ENCODE data around the gene FAM234B.

DNA sequence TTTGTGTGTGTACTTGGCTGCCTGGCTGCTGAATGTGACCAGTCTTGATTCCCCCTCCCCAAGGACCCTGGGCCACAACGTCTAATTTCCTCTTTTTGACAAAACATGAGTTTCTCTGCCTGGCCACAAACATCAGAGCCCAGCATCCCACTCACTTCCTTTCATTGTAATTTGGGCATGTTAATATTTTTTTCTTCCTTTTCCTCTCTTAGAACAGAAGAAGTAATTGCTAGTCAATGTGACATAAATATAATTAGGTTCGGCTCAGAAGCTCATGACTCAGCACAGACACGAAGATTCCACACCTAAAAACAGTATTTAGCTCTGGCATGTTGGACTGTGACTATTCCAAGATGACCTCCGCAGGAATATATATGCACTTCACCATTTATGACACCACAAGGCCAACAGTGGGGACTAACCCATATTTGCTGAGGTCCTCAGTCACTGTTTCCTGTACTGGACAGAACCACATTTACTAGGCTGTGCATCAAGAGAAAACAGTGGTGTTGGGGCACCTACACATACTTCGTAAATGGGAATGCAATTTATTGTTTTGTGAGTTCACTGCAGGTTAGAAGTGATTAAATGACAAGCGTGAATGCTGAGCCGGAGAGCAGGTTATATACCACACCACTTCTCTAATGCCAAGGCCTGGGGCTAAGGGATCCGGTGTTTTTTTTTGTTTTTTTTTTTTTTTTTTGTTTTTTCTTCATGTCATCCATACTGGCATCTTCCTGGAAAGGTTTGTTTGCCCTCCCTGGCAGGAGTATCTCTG, 55.1 kb downstream of the FAM234B start:
- TF ChIP-seq, protein P1, sequence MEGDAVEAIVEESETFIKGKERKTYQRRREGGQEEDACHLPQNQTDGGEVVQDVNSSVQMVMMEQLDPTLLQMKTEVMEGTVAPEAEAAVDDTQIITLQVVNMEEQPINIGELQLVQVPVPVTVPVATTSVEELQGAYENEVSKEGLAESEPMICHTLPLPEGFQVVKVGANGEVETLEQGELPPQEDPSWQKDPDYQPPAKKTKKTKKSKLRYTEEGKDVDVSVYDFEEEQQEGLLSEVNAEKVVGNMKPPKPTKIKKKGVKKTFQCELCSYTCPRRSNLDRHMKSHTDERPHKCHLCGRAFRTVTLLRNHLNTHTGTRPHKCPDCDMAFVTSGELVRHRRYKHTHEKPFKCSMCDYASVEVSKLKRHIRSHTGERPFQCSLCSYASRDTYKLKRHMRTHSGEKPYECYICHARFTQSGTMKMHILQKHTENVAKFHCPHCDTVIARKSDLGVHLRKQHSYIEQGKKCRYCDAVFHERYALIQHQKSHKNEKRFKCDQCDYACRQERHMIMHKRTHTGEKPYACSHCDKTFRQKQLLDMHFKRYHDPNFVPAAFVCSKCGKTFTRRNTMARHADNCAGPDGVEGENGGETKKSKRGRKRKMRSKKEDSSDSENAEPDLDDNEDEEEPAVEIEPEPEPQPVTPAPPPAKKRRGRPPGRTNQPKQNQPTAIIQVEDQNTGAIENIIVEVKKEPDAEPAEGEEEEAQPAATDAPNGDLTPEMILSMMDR (IDR thresholded peaks at IDR 0.05): no peak
- no peak for TF ChIP-seq POLR2A (IDR thresholded peaks at IDR 0.05)
